Activated T-cell treated with anti-CD3 and anti-CD28 coated beads, Interleukin-2, amount 50 U/mL, for 4 hours (primary cell): ENCODE data around the gene CDKN3. TPM values are rescaled to one million over a fixed set of nuclear protein-coding genes. Genes with fewer than 3 reads are reported as not detected.
"Not testable (repeated sequence)": the region's sequence is repeated elsewhere in the genome, so short reads cannot be mapped to it uniquely, and the experiment has no call there.

ENCODE experiments used
- ATAC-seq, 2 donors: fragments of 200-7000 bp; cut with Tn5 transposase; one replicate each; pipeline ENCODE4 v1.10.0; 2021
- DNase-seq: peaks from one replicate; pipeline ENCODE4 v3.0.0-alpha.2; 2020
- H3K27me3 Mint-ChIP-seq: one replicate; pipeline ENCODE4 v1.8.0; 2021; ENCODE audit warnings: low read depth, mixed read lengths
- H3K36me3 Mint-ChIP-seq: one replicate; pipeline ENCODE4 v1.8.0; 2022; ENCODE audit warnings: mixed read lengths; ENCODE audit not compliant: insufficient read depth
- H3K4me1 Mint-ChIP-seq: one replicate; pipeline ENCODE4 v1.8.0; 2021; ENCODE audit warnings: low read depth, mixed read lengths
- H3K4me3 Mint-ChIP-seq: one replicate; pipeline ENCODE4 v1.8.0; 2021; ENCODE audit warnings: mild to moderate bottlenecking, moderate library complexity, mixed read lengths
- H3K9me3 Mint-ChIP-seq: one replicate; pipeline ENCODE4 v1.8.0; 2021; ENCODE audit warnings: mixed read lengths
- total RNA-seq, 3 donors: library from RNA; stranded (reverse); gene quantifications; one replicate each; pipeline ENCODE4 v1.2.1, GENCODE V29; 2021

Gene CDKN3
- total RNA-seq, 3 donors from 2014 or later = 9.0 to 10.5 (median 9.8) TPM

DNA sequence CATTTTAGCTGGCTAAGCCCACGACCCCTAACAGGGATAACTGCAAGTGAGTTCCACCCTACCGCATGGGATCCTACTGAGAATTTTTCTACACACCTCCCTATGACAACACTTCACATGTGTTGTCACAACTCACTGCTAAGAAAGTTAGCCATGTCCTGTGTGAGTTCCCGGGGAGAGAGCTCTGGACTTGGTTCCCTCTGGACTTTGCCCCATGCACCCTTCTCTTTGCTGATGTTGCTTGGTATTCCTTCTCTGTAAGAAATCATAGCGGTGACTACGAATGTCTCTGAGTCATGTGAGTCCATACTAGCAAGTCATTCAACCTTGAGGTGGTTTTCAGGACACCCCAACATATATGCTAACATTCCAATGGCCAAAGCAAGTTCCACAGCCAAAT, 9.5 kb upstream of the CDKN3 start:
- H3K4me3 Mint-ChIP-seq = no peak overlapping the region
- H3K36me3 Mint-ChIP-seq = no peaks in the 10 kb centered on the region
- no peaks in the 10 kb centered on the region for H3K4me1 Mint-ChIP-seq
- H3K27me3 Mint-ChIP-seq = peaks cover 12% of the 10 kb centered on the region
- ATAC-seq = no peak
- no peaks in the 10 kb centered on the region for H3K9me3 Mint-ChIP-seq
- no peak for DNase-seq

DNA sequence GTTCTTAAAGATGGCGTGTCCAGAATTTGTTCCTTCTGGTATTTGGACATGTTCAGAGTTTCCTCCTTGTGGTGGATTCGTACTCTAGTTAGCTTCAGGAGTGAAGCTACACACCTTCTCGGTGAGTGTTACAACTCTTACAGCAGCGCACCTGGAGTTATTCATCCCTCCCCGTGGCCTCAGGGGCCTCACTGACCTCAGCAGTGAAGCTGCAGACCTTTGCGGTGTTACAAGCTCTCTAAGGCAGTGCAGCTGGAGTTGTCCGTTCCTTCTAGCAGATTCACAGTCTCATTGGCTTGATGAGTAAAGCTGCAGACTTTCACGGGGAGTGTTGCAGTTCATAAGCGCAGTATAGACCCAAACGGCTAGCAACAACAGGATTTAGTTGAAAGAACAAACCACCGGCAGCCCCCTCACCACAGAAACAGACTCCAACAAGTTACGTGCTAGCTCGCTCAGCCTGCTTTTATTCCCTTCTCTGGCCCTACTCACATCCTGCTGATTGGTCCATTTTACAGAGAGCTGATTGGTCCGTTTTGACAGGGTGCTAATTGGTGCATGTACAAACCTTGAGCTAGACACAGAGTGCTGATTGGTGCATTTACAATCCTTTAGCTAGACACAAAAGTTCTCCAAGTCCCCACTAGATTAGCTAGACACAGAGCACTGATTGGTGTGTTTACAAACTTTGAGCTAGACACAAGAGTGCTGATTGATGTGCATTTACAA, 4.5 kb upstream of the CDKN3 start:
- Mint-ChIP-seq H3K36me3 (no peaks in the 10 kb centered on the region), H3K27me3 (peaks cover 8% of the 10 kb centered on the region), H3K9me3 (no peaks in the 10 kb centered on the region), H3K4me1 (peaks cover 2% of the 10 kb centered on the region), H3K4me3 (no peak overlapping the region)
- DNase-seq = no peak
- ATAC-seq = no peak

DNA sequence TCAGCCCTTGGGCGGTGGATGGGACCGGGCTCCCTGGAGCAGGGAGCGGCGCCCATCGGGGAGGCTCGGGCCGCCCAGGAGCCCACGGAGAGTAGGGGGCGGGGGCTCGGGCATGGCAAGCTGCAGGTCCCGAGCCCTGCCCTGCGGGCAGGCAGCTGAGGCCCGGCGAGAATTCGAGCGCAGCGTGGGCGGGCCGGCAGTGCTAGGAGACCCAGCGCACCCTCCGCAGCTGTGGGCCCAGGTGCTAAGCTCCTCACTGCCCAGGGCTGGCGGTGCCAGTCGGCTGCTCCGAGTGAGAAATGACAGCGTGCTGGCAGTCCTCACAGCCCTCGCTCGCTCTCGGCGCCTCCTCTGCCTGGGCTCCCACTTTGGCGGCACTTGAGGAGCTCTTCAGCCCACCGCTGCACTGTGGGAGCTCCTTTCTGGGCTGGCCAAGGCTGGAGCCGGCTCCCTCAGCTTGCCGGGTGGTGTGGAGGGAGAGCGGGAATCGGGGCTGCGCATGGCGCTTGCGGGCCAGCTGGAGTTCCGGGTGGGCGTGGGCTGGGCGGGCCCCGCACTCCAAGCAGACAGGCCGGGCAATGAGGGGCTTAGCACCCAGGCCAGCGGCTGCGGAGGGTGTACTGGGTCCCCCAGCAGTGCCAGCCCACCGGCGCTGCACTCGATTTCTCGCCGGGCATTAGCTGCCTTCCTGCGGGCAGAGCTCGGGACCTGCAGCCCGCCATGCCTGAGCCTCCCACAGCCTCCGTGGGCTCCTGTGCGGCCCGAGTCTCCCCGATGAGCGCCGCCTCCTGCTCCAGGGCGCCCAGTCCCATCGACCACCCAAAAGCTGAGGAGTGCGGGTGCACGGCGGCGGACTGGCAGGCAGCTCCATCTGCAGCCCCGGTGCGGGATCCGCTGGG, 3.6 kb upstream of the CDKN3 start:
- H3K4me3 Mint-ChIP-seq, ATAC-seq, DNase-seq, H3K9me3 Mint-ChIP-seq, H3K27me3 Mint-ChIP-seq, H3K36me3 Mint-ChIP-seq: not testable (repeated sequence)
- peaks cover 11% of the 10 kb centered on the region for H3K4me1 Mint-ChIP-seq

DNA sequence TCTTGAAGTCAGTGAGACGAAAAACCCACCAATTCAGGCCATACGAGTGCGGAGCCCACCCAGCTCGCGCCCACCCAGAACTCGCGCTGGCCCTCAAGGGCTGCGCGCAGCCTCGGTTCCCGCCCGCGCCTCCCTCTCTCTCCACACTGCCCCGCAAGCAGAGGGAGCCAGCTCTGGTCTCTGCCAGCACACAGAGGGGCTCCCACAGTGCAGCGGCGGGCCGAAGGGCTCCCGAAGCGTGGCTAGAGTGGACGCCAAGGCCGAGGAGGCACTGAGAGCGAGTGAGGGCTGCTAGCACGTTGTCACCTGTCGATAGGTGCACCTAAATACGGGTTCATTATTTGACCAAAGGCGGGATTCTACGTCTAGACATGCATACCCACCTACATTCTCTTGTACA, 2.2 kb upstream of the CDKN3 start:
- ATAC-seq (no peak), DNase-seq (no peak)
- Mint-ChIP-seq H3K4me1 (peaks cover 15% of the 10 kb centered on the region), H3K36me3 (no peaks in the 10 kb centered on the region), H3K4me3 (no peak overlapping the region), H3K9me3 (no peaks in the 10 kb centered on the region), H3K27me3 (no peaks in the 10 kb centered on the region)

DNA sequence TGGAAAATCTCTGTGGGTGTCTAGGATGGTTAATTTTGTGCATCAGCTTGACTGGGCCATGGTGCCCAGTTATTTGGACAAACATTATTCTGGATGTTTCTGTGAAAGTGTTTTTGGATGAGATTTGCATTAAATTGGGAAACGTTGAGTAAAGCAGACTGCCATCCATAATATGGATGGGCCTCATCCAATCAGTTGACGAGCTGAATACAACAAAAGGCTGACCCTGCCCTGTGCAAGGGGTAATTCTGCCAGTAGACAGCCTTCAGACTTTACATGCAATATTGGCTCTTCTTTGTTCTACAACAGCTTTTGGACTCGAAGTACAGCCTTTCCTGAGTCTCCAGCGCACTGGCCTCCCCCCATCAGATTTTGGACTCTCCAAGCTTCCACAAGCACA, 1.5 kb upstream of the CDKN3 start:
- no peaks in the 10 kb centered on the region for H3K36me3 Mint-ChIP-seq
- DNase-seq (no peak), ATAC-seq (no peak)
- H3K27me3 Mint-ChIP-seq = no peaks in the 10 kb centered on the region
- H3K4me3 Mint-ChIP-seq = no peak overlapping the region
- no peaks in the 10 kb centered on the region for H3K9me3 Mint-ChIP-seq
- H3K4me1 Mint-ChIP-seq = peaks cover 15% of the 10 kb centered on the region

DNA sequence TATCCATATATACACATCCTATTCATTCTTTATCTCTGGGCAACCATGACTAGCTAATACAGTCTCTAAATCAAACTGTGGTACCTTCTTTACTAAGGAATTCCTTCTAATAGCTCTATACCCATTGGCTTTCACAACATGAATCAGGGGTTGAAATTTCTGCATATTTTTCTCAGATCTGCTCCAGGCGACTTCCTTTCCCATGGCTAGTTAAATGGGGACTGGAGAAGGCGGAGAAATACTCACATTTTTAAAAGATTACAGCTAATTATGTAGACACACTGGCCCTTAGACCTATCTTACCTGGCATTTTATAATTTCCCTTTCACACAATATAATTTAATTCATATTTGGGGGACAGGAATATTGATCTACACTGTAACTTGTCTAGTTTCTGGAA, 1.1 kb upstream of the CDKN3 start:
- H3K4me3 Mint-ChIP-seq = peak overlapping the region; percentile 46
- H3K9me3 Mint-ChIP-seq = no peaks in the 10 kb centered on the region
- peaks cover 15% of the 10 kb centered on the region for H3K4me1 Mint-ChIP-seq
- H3K27me3 Mint-ChIP-seq = no peaks in the 10 kb centered on the region
- ATAC-seq (no peak), DNase-seq (no peak)
- no peaks in the 10 kb centered on the region for H3K36me3 Mint-ChIP-seq

DNA sequence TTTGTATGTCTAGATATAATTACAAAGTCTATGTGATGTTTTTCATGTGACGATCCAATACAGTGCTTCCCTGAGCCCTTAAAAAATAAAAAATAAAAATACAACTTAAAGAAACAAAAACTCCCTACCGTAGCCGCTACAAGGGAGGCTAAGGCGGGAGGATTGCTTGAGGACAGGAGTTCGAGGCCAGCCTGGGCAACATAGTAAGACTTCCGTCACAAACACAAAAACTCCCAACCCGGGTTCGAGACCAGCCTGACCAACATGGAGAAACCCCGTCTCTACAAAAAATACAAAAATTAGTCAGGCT, 669 bp upstream of the CDKN3 start:
- DNase-seq = no peak
- H3K27me3 Mint-ChIP-seq = no peaks in the 10 kb centered on the region
- peak overlapping the region; percentile 76 for H3K4me3 Mint-ChIP-seq

DNA sequence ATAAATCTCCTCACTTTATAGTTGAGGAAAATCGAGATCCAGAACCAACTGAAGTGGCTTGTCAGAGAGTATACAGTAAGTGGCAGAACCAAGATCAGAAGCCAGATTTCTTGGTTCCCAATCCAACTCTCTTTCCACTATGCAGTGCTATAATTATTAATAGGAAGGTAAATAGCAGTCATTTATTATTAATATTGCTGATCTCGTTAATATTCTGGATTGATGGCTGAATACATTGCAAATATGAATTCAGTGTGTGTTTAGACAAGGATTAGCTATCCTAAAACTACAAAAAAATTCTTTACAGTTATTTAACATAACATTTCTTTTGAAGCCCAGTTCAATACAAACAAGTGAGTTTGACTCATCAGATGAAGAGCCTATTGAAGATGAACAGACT, 2.8 kb downstream of the CDKN3 start:
- Mint-ChIP-seq H3K36me3 (no peaks in the 10 kb centered on the region), H3K27me3 (no peaks in the 10 kb centered on the region), H3K9me3 (no peaks in the 10 kb centered on the region), H3K4me3 (no peak overlapping the region), H3K4me1 (peaks cover 15% of the 10 kb centered on the region)
- DNase-seq = no peak
- no peak for ATAC-seq

More for the DNA sequence above, 669 bp upstream of the CDKN3 start:
- no peaks in the 10 kb centered on the region for H3K9me3 Mint-ChIP-seq
- peaks cover 15% of the 10 kb centered on the region for H3K4me1 Mint-ChIP-seq
- no peak for ATAC-seq
- no peaks in the 10 kb centered on the region for H3K36me3 Mint-ChIP-seq

DNA sequence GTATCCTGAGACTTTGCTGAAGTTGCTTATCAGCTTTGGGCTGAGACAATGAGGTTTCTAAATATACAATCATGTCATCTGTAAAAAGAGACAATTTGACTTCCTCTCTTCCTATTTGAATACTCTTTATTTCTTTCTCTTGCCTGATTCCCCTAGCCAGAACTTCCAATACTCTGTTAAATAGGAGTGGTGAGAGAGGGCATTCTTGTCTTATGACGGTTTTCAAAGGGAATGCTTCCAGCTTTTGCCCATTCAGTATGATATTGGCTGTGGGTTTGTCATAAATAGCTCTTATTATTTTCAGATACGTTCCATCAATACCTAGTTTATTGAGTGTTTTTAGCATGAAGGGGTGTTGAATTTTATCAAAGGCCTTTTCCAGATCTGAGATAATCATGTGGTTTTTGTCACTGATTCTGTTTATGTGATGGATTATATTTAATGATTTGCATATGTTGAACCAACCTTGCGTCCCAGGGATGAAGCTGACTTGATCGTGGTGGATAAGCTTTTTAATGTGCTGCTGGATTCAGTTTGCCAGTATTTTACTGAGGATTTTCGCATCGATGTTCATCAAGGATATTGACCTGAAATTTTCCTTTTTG, 6.7 kb downstream of the CDKN3 start:
- ATAC-seq, H3K4me3 Mint-ChIP-seq: not testable (repeated sequence)

DNA sequence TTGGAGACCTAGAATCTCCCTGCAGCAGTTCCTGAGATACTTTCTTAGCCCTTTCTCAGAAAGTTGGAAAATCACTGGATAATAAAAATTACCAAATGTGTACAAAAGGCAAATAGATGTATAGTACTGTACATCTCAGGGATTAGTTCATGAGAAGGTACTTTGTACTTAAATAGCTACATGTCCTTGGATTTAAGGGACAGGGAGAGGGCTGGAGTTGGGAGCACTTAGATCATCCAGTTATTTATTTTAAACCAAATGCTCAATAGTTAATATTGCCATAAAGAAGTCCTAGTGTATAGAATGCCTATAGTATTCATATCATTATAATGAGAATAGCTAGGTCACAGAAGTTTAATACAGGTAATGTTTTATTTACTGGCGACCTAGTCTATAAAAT, 13.4 kb downstream of the CDKN3 start:
- Mint-ChIP-seq H3K27me3 (no peaks in the 10 kb centered on the region), H3K36me3 (peaks cover 7% of the 10 kb centered on the region), H3K4me1 (no peaks in the 10 kb centered on the region), H3K4me3 (no peak overlapping the region), H3K9me3 (no peaks in the 10 kb centered on the region)
- ATAC-seq (no peak), DNase-seq (no peak)

More for the DNA sequence above, 6.7 kb downstream of the CDKN3 start:
- H3K36me3 Mint-ChIP-seq, H3K27me3 Mint-ChIP-seq, DNase-seq, H3K4me1 Mint-ChIP-seq, H3K9me3 Mint-ChIP-seq: not testable (repeated sequence)

DNA sequence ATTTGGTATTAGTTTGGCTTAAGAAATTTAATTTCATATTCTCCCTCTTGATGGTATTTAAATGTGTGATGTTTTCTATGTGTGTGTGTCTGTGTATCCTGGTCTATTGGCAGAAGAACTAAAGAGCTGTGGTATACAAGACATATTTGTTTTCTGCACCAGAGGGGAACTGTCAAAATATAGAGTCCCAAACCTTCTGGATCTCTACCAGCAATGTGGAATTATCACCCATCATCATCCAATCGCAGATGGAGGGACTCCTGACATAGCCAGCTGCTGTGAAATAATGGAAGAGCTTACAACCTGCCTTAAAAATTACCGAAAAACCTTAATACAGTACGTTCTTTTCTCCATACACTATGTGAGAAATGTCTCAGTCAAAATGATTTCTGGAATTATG, 14.6 kb downstream of the CDKN3 start:
- Mint-ChIP-seq H3K9me3 (no peaks in the 10 kb centered on the region), H3K4me3 (no peak overlapping the region), H3K4me1 (no peaks in the 10 kb centered on the region), H3K36me3 (peaks cover 4% of the 10 kb centered on the region), H3K27me3 (no peaks in the 10 kb centered on the region)
- ATAC-seq (no peak), DNase-seq (no peak)

DNA sequence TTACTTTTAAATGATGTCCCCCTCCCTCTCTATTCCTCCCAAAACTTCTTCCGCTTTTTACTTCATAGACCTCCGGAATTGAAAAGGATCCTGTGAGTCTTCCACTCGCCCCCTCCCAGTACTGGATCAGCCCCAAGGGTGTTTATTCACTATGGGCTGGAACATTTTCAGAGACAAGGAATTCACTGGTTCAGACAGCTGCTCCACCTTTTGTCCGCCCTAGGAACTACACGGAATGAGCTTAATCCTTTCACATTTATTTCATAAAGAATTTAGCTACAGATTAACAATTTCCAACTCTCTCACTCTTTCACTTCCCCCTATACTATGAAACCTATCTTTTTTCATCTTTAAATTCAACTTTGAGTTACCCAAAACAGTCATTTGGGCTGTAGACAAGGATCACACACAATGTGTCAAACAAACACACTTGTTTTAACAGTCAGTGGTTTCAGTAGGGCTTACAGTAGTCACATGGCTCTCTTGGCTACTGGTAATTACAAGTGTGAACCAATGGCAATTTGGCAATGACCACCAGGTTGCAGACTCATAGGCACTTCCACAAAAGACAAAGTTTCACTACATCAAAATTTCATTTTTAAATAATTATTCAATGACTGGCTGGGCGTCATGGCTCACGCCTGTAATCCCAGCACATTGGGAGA, 23.8 kb downstream of the CDKN3 start:
- Mint-ChIP-seq H3K27me3 (no peaks in the 10 kb centered on the region), H3K4me3 (no peak overlapping the region), H3K9me3 (no peaks in the 10 kb centered on the region), H3K36me3 (peaks cover 11% of the 10 kb centered on the region), H3K4me1 (peaks cover 6% of the 10 kb centered on the region)
- ATAC-seq (peak; percentile 48 to 58), DNase-seq (no peak)

DNA sequence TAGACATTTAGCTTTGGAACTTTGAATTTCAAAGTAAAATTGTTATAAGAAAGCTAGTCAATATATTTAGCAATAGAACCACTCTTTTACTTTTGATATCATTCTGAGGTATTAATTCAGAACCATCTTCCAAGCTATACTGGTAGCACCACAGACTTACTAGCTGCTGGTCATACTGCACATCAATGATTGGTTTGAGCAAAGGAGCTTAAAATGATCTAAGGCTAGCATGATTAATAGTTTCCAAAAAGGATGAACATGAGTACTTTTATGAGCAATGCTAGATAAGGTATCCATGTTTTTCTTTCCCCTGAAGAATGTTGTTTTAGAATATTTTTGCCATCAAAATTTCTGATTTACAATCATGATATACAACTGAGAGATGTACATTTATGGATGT, 27.2 kb downstream of the CDKN3 start:
- DNase-seq (no peak), ATAC-seq (no peak)
- H3K4me1 Mint-ChIP-seq = peaks cover 14% of the 10 kb centered on the region
- no peak overlapping the region for H3K4me3 Mint-ChIP-seq
- no peaks in the 10 kb centered on the region for H3K27me3 Mint-ChIP-seq
- peaks cover 26% of the 10 kb centered on the region for H3K36me3 Mint-ChIP-seq
- no peaks in the 10 kb centered on the region for H3K9me3 Mint-ChIP-seq

DNA sequence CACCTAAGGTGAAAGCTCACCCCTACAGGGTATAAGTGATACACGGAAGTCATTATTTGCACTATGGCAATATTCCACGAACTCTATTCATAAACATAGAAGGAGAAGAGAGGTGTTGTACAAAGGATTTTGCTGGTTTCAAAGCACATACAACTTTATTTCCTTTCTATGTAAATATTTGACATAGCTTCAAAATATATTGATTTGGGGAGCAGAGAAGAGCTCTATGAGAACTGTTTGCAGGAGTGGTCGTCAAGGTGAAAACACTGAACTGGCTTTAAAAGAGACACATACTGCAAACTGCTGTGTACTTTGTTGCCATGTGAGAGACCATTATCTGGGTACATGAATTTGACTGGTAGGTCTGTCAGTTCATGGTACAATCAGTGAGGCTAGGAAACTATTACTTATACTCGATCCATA, 27.7 kb downstream of the CDKN3 start:
- DNase-seq (no peak), ATAC-seq (no peak)
- Mint-ChIP-seq H3K36me3 (peaks cover 30% of the 10 kb centered on the region), H3K27me3 (no peaks in the 10 kb centered on the region), H3K4me1 (peaks cover 17% of the 10 kb centered on the region), H3K9me3 (no peaks in the 10 kb centered on the region), H3K4me3 (no peak overlapping the region)
